Tongue (tissue), 2 donors: ENCODE results near the gene ERN1. TPM values are rescaled to one million over a fixed set of nuclear protein-coding genes. Genes with fewer than 3 reads are reported as not detected.

Source experiments
- small RNA-seq: library from RNA; depleted of rRNA; stranded (forward); fragments of <200 nt; gene quantifications from one replicate; pipeline ENCODE3, GENCODE V24; 2014; ENCODE audit warnings: low replicate concordance
- total RNA-seq: library from RNA; depleted of rRNA; stranded (reverse); fragments of >200 nt; gene quantifications from one replicate; pipeline ENCODE4 v1.2.3, GENCODE V29; 2014

The ERN1 gene
- total RNA-seq, 1 donor from 2014 or later, result 9.4 TPM

Small RNA genes lying within 50 kb of the gene (small RNA-seq; reads per million reads assigned to genes)
- gene SNORD104, result 34,059 reads per million, percentile 100 among the genes with 10 or more reads in this experiment

Other genes with a start within 250 kb of the ERN1 start
- not detected for gene GH2, start 248.2 kb downstream of the ERN1 start, total RNA-seq
- gene CSH1, start 233.6 kb downstream of the ERN1 start, total RNA-seq, result not detected
- gene CSHL1, start 218.9 kb downstream of the ERN1 start, total RNA-seq, result not detected
- not detected for gene GH1, start 211.3 kb downstream of the ERN1 start, total RNA-seq
- gene CD79B, start 197.8 kb downstream of the ERN1 start, total RNA-seq, result 7.7 TPM
- 46.2 TPM for gene SCN4A, start 157.2 kb downstream of the ERN1 start, total RNA-seq
- gene PRR29, start 131.8 kb downstream of the ERN1 start, total RNA-seq, result 1.3 TPM
- 49.1 TPM for gene ICAM2, start 109.5 kb downstream of the ERN1 start, total RNA-seq
- 39.6 TPM for gene TEX2, start 133.1 kb upstream of the ERN1 start, total RNA-seq